GM21423 (cell line): ENCODE data around the gene KCNAB1.
A peak's percentile ranks its signal among the peaks of the same experiment; 100 is the strongest.
"Not testable (repeated sequence)": the region's sequence is repeated elsewhere in the genome, so short reads cannot be mapped to it uniquely, and the experiment has no call there.

Experiments
- ATAC-seq: cut with Tn5 transposase; IDR thresholded peaks from one replicate; pipeline ENCODE4 v1.9.1; 2021; ENCODE audit warnings: mild to moderate bottlenecking, moderate library complexity; ENCODE audit not compliant: unreplicated experiment

The KCNAB1 gene

DNA sequence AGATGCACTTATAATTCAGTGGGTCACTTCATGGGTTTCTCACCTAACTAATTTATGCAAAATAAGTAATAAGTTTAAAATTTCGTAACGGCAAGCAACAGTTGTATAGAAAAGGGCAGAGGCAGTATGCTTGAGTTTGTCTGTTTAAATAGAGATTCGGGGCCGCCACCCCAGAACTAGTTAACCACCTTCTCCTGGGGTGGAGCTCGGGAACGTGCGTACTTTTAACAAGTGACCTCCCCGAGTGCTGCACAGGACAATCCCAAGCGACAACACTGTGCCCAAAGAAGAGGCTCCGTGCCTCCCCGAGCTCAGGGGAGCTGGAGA is 434.1 kb downstream of the KCNAB1 start:
- peak; percentile 10 for ATAC-seq

DNA sequence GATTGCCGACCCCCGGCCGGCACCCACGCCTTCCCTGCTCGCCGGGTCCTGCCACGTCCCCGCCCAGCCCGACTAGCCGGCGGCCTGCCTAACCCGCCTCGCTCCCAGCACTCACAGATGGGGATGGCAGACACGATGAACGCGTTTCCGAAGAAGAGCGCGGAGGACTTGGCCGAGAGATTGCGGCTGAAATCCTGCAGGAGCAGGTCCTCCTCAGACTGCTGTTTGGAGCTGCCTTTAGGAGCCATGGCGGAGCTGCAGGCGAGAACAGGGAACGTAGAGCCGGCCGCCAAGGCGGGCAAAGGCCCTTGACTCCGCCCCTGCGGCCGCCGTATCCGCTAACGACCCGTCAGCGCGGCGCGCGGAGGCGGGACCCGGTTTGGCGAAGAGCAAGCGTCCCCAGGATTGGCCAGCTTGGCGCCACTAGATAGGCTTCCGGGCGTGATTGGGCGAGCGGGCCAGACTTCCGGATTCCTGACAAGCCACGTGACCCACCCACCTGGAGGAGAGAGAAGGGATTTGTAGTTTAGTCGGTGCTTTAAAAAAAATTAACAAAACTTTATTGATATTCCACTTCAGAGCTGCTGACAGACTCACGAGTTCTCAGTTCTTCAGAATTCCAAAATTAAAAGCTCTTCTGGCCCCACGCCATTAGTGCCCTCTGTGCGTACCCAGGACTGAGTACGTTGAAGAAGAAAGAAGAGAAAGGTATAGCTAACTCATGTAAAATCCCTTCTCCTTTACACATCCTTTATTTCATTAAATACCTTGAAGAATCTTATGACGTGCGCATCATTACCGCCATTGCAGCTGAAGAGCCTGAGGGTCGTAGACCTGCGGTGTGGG is 434.7 kb downstream of the KCNAB1 start, which contains the start of gene SSR3:
Gene SSR3, minus strand, starts transcription at position 276 of the 846 bp plus-strand sequence. Its CDS starts 28 bp downstream, at position 248.
- peak; percentile 99 for ATAC-seq

DNA sequence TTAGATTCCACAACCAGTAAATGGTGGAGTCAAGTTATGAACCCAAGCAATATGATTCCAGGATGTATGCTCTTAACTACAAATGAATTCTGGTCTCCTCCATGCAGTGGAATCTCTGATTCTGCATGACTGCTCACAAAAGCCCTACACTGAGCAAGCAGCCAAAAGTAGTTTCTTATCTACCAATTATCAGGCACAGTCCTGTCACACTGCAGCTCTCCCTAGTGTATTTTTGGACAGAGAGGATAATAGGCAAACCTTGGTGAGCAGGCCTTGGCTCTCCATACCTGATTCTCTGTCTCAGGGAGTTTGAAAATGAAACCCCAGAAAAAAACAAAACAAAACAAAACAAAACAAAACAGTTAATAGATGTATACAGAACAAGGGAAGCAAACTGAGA is 438.0 kb downstream of the KCNAB1 start:
- ATAC-seq, result no peak

DNA sequence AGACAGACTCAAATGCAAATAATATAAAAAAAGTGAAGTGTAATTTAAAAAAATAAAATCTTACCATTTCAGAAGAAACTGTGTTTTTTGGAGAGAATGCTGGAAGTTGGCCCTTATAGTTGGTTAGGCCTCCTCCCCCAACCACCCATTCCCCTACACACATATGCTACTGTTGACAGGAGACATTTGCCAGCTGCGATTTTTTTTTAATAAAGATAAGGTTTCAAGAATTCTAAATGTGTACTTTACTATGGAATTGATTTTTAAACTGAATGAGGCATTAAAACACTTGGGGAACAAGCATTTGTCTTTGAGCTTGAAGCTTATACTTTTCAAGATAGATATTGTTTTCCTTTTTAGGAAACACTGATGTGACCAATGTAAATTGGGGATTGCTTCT is 438.9 kb downstream of the KCNAB1 start:
- no peak for ATAC-seq

- ATAC-seq, result no peak
Observed at GRCh38 chr3:156561533-156561932, 441.2 kb downstream of the KCNAB1 start.

- ATAC-seq, result not testable (repeated sequence)
Observed at GRCh38 chr3:156562486-156562885, 442.1 kb downstream of the KCNAB1 start.

GRCh38 chr3:156563900-156564682 is 443.7 kb downstream of the KCNAB1 start:
- ATAC-seq, result no peak

GRCh38 chr3:156569016-156569415 is 448.6 kb downstream of the KCNAB1 start:
- not testable (repeated sequence) for ATAC-seq

GRCh38 chr3:156569881-156570280 is 449.5 kb downstream of the KCNAB1 start:
- ATAC-seq, result not testable (repeated sequence)

DNA sequence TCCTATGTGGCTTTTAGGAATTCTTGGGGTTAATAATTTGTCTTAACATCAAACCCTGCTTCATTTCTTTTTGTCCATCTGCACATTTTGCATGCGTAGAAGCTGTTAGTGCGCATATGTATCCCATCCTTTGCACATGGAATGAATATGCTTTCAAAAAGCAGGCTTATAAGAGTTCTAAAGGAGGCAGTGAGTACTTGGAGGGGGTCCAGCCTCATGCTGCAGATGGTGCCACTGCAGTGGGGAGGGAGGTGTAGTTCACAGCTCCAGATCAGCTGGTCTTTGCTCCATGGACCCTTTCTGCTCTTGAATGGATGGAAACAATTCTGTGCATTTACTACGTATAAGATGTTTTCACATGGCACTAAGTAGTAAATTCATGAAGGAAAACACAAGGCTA is 455.3 kb downstream of the KCNAB1 start:
- ATAC-seq, result no peak

- ATAC-seq, result no peak
Observed at GRCh38 chr3:156576051-156576450, 455.7 kb downstream of the KCNAB1 start.

DNA sequence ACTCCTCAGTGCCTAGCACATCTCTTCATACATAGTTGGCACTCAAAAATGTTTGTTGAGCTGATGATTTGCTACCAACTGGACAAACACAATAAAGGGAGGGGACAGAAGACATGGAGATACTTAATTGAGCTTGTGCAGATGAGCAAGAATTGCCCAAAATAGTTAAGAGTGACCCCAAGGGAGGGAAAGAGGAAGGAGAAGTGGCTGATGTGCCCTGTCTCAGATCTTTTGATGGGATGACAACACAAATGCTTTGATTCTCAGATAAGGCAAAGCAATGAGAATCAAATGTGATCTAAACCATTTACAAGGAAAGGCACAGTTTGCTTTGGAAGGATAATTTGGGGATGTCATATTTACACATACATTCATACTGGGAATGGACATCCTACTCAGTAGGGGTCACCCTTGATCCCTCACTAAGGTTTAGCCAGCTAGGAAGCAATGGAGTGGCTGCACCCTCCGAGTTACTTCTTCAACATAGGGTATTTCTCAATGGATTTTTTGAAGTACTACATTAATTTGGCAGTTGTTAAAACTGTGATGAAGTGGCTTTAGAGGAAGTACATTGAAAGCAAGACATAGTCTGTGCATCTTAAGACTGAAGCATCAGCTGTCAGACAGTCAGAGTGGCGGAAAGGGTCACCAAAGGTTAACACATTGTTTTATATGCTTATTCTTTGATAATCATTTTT is 456.4 kb downstream of the KCNAB1 start:
- ATAC-seq, result no peak

- no peak for ATAC-seq
Observed at GRCh38 chr3:156577736-156578135, 457.4 kb downstream of the KCNAB1 start.

- ATAC-seq, result no peak
Observed at GRCh38 chr3:156579427-156579851, 459.1 kb downstream of the KCNAB1 start.

DNA sequence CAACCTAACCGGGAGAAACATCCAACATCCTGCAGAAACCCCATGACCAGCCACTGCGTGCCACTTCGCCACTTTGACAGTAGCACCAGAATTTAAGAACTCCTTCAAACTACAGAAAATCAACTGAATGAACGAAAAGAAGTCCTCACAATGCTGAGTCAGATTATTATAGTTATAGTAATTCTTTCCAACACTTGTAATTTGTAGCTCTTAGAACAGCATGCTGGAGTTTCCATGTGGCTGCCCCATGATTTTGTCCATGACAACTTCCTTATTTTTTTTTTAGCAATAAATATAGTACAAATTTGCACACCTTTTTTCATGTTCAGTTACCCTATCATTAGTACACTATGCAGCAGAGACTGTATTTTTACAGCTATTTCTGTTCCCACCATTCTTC is 460.7 kb downstream of the KCNAB1 start:
- ATAC-seq, result no peak

DNA sequence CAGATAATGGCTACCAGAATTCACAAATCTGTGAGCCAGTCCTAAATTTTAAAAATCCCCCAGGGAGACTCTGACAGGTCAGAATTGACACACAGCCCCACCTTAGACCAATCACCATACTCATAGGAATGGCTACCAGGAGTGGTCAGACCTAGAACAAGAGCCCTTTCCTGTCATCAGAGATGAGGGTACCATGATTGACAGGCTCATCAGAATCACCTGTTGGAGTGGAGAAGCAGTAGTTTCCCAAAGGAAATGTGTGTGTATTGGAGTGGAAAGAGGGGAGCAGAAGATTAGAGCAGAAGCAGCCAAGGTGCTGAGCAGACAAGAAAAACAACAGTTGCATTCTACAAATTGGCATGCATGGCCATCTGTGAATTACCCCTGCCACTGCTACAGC is 461.6 kb downstream of the KCNAB1 start:
- no peak for ATAC-seq

- ATAC-seq, result no peak
Observed at GRCh38 chr3:156582532-156583183, 462.3 kb downstream of the KCNAB1 start.

- no peak for ATAC-seq
Observed at GRCh38 chr3:156583469-156583868, 463.1 kb downstream of the KCNAB1 start.

GRCh38 chr3:156586905-156587759 is 466.8 kb downstream of the KCNAB1 start:
- no peak for ATAC-seq

DNA sequence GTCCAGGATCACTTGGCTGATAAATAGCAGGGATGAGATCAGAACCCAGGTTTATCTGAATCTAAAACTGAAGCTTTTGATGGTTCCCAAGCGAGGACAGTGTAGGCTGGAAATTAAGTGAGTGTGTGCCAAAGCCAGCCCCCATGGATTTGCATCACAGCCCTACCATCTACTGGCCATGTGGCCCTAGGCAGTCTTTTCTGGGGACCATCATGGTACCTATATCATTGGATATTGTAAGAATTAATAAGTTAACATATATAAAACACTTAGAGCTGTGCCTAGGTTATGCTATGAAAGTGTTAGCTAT is 467.3 kb downstream of the KCNAB1 start:
- no peak for ATAC-seq
